Stimulated activated CD4-positive, alpha-beta T cell treated with anti-CD3 and anti-CD28 coated beads, Interleukin-1b, Interleukin-23, amount 100 ng/mL, for 48 hours (primary cell): Measurements from ENCODE around the gene POLE.

Experiments
- DNase-seq: peaks from one replicate; pipeline ENCODE4 v3.0.0-alpha.2; 2020

POLE gene

GRCh38 chr12:132592282-132592970 is 94.7 kb downstream of the POLE start:
- DNase-seq = no peak

GRCh38 chr12:132591107-132591935 is 95.8 kb downstream of the POLE start:
- no peak for DNase-seq

- DNase-seq = no peak
Measured at GRCh38 chr12:132588821-132589669, 98.1 kb downstream of the POLE start.

GRCh38 chr12:132588319-132588718 is 98.8 kb downstream of the POLE start:
- no peak for DNase-seq

GRCh38 chr12:132587781-132588180 is 99.4 kb downstream of the POLE start:
- DNase-seq = no peak

DNA sequence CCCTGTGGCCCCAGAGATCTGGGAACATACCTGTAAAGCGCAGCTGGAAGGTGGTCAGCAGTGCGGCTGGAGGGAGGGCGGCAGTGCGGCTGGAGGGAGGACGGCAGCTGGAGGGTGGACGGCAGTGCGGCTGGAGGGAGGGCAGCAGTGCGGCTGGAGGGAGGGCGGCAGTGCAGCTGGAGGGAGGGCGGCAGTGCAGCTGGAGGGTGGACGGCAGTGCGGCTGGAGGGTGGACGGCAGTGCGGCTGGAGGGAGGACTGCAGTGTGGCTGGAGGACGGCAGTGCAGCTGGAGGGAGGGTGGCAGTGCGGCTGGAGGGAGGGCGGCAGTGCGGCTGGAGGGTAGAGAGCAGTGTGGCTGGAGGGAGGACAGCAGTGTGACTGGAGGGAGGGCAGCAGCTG is 100.2 kb downstream of the POLE start:
- no peak for DNase-seq

DNA sequence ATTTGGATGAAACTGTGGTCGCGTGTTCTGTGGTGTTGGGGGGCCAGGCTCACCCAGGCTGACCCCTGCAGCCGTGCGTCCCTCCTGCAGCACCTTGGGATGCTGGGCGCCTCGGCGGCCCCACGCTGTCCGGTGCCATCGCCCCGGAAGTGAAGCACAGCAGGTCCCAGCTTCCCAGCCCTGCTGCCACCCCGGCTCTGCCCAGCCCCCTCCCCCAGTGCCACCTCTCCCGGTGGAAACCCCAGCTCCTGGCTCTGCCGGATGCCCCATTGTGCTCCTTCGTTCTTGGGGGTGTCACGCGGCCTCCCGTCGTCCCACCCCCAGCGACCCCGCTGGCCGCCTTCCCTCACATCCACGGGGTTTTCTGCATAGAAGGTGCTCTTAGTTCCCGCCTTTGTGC is 102.0 kb downstream of the POLE start:
- no peak for DNase-seq

- no peak for DNase-seq
Measured at GRCh38 chr12:132584429-132584828, 102.7 kb downstream of the POLE start.

DNA sequence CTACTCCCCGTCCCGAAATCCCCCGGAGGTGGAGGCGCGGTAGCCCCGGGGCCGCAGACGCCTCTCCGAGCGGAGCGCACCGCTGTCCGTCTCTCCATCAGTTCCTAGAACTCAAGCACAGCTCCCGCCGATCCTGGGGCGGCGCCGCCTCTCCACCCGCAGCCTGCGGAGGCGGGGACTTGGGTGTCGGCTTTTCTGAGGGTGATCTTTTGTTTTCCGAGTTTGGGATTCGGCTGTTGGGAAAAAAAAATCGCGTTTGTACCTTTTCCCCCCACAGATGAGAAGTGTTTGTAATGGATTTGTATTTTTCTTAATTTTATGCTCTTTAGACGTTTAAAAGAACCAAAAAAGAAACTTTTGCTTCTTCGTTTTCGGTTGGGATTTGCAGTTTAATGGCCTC is 103.4 kb downstream of the POLE start:
- DNase-seq = no peak

GRCh38 chr12:132583411-132583710 is 103.8 kb downstream of the POLE start:
- DNase-seq = no peak

DNA sequence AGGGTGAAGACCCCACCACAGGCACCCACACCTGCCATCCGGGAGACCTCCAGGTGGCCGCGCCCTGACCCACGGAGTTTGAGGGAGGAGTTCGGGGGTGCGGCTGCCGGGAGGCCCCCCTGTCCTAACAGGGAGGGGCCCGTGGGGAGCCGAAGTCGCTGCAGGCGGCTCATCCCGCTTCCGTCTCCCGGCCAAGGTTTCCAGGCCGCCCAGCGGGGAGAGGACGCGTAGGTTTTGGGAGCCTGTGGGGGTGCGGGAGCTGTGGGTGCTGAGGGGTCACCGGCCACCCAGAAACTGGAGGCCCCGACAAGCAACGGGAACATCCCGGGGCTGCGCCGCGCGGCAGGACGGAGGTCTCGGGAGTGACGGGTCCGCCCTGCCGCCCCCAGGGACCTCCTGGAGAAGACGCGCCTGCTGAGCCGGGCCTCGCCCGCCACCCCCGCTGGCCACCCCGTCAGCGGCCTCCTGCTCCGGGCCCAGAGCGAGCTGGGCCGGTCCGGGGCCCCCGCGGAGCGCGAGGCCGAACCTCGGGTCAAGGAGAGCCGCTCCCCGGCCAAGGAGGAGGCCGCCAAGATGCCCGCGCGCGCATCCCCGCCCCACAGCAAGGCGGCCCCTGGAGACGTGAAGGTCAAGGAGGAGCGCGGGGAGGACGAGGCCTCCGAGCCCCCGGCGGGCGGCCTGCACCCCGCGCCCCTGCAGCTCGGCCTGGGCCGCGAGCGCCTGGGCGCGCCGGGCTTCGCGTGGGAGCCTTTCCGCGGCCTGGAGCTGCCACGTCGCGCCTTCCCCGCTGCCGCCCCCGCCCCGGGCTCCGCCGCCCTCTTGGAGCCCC is 104.3 kb downstream of the POLE start:
- DNase-seq = no peak

- DNase-seq = no peak
Measured at GRCh38 chr12:132582058-132582420, 105.1 kb downstream of the POLE start.

- DNase-seq = no peak
Measured at GRCh38 chr12:132581348-132582057, 105.6 kb downstream of the POLE start.

DNA sequence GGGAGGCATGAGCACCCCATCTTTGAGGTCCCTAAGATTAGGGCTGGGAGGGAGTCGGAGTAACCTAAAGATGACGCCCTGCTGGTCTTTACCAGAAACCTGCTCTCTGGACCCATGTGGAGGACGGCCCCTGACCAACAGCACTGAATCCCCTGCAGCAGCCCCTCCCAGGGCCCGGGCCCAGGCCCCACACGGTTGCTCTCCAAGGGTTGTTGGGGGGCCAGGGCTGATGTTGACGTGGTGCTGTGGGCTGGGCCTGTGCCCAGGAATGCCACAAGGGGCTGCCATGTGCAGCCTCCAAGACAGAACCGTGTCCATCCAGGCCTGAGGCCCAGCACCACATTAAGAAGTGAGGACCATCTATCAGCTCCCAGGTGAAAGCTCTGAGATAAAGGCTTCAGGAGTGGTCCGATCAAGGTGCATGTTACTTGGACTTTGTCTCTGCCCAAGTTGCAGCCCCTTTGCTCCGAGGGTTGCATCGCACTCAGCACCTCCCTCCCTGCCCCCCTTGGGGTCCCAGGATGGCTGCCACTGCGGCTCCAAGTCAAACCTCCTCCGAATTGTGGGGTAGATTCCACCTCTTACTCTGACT is 106.3 kb downstream of the POLE start:
- no peak for DNase-seq

DNA sequence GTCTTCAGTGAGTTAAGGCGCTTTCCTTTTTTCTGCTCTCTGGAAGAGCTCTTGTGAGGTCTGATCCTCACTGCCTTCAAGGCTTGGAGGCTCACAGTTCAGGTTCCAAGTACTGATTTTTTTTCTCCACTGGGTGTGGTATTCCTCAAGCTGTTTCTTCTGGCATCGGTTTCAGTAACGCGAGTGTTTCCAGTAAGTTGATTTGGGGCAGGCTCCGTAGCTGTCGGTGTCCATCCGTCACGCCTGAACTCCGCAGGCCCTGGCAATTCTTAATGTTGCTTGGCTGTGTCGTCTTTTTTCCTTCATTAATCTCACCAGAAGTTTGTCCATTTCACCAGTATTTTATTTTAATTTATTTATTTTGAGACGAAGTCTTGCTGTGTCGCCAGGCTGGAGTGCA is 107.4 kb downstream of the POLE start:
- DNase-seq = no peak

DNA sequence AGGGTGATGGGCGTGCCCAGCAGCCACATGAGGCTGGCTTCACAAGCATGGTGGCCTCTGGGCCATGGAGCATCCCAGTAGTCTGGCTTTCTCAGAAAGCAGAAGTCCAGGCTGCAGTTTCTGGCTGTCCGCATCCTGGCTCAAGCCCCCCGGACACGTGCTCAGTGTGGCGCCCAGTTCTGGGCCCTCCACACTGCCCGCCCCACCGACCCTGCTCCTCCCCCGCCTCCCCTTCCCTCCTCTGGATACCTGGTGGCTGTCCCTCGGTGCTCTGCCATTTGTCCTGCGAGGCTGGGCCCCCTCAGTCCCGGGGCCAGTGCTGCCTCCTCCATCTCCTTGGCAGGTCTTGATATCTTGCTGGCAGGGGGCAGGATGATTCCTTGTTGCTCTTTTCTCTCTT is 108.3 kb downstream of the POLE start:
- no peak for DNase-seq

DNA sequence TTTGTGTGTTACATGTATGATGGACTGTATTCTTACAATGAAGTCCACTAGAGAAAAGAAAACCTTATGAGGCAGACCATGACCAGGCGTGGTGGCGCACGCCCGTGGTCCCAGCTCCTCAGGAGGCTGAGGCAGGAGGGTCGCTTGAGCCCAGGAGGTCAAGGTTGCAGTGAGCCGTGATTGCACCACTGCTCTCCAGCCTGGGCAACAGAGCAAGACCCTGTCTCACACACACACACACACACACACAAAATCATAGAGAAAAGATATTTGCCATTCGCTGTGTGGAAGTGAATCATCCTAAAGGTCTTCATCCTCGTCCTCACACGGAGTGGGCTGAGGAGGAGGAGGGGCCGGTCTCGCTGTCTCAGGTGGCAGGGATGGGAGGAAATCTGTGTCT is 109.0 kb downstream of the POLE start:
- DNase-seq = no peak

GRCh38 chr12:132577191-132577920 is 109.8 kb downstream of the POLE start:
- DNase-seq = no peak

GRCh38 chr12:132576701-132577100 is 110.4 kb downstream of the POLE start:
- no peak for DNase-seq

GRCh38 chr12:132575661-132576060 is 111.5 kb downstream of the POLE start:
- no peak for DNase-seq
